ENCODE results near the gene AP1M2.
"Not testable (repeated sequence)": the region's sequence is repeated elsewhere in the genome, so short reads cannot be mapped to it uniquely, and the experiment has no call there.

AP1M2 gene

DNA sequence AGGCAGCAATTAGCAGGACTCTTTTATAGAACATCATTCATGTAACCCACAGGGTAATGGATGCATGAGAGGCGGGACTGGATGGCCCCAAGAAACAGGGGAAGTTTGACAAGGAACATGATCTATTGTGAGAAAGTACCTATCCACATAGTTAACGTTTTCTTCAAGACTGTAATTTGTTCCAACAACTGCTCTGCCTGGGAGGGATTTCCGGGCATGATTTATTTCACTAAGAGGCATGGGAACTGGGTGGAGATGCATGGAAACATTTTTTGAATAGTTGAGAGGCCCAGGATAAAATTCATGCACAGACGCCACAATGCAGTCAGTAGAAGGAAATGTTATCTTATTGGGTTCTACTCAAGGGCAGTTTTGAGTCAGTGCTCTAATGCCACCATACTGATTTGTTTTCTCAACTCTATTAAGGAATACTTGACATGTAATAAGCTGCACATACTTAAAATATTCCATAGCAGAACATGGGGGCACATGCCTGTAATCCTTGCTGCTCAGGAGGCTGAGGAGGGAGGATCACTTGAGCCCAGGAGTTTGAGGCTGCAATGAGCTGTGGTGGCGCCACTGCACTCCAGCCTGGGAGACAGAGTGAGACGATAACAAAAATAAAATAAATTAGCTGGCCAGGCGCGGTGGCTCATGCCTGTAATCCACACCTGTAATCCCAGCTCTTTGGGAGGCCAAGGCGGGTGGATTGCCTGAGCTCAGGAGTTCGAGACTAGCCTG lies 53.3 kb downstream of the AP1M2 start:
- no peak for DNase-seq

DNA sequence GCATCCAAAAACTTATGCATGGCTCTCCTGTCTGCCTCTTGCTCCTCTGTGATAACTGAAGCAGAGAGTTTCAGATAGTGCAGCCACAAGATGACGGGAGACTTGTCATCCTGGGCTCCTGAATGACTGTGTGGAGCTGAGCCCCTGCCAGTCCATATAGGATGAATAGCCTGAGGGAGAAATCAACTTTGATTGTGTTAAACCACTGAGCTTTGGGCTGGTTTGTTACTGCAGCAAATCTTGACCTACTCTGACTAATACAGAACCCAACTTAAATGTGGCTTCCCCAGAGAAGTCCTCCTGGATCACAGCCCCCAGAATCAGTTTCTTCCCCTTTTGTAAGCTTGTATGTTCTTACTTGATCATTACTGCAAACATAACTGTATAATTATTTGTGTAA lies 54.7 kb downstream of the AP1M2 start:
- DNase-seq = no peak

DNA sequence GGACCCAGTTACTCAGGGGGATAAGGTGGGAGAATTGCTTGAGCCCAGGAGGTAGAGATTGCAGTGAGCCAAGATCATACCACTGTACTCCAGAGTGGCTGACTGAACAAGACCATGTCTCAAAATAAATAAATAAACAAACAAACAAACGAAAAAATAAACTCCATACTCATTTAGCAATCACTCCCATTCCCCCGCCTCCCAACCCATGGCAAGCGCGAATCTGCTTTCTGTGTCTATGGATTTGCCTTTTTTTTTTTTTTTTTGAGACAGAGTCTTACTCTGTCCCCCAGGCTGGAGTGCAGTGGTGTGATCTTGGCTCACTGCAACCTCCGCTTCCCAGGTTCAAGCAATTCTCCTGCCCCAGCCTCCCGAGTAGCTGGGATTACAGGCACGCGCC lies 60.2 kb downstream of the AP1M2 start:
- not testable (repeated sequence) for DNase-seq

DNA sequence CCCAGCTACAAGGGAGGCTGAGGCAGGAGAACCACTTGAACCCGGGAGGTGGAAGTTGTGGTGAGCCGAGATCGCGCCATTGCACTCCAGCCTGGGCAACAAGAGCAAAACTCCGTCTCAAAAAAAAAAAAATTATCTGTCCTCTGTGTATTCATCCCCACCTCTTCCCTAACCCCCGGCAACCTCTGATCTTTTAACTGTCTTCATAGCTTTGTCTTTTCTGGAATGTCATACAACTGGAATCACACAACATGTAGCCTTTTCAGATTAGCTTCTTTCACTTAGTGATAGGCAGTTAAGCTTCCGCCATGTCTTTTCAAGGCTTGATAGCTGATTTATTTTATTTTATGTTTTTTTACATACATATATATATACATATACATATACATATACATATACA lies 61.5 kb downstream of the AP1M2 start:
- no peak for DNase-seq

DNA sequence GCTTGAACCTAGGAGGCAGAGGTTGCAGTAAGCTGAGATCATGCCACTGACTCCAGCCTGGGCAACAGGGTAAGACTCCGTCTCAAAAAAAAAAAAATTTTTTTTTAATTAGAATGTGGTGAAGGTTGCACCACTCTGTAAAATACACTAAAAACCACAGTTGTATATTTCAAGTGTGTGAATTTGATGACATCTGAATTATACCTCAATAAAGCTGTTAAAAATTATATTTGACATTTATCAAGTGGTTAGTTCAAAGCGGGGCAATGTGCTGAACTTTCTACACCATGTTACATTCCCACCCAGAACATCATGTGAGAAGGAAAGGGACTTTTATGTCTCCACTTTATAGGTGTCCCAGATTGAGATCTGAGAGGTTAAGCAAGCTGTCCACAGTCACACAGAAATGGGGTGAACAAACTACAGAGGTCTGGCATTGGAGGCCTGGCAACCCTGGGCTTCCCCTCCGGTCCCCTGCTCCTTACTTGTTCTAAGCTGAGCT lies 63.9 kb downstream of the AP1M2 start:
- DNase-seq = no peak
